ENCODE measurements around the gene CGRRF1.
A peak's percentile ranks its signal among the peaks of the same experiment; 100 is the strongest.

Gene CGRRF1

DNA sequence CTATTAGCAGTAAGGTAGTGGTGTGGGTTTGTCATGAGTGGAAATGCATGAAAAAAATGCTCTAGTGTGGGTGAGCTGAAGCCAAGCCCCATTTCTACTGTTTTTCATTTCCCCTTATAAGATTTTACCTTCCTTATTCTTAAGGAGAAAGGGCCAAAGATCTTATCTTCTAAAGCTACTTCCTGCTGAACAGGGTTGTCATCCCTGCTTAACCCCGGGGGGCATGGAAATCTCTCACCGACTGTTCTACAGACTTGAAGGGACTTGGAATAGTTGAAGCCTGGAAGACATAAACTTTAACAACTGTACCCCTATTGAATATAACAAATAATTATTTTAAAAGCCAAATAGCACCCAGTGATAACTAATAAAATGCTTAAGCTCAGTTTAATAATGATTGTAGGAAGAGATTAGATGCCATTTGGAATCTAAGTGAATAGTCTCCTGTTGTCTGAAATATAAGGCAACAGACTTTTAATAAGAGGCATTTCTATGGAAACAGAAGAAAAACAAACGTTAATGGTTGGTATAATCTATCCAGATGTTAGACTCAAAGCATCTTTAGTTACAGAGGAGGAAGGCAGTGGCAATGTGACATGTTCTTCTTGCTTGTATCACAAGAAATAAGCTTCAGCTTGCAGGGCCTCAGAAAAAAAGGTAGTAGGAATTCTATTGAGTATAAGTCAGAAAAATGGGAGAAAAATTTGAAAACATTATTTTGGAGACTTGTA, 19.1 kb upstream of the CGRRF1 start:
- no peak for TF ChIP-seq ZNF366 (tag by site-specific recombination; conservative IDR thresholded peaks at IDR 0.05)
- TF ChIP-seq, protein P1, sequence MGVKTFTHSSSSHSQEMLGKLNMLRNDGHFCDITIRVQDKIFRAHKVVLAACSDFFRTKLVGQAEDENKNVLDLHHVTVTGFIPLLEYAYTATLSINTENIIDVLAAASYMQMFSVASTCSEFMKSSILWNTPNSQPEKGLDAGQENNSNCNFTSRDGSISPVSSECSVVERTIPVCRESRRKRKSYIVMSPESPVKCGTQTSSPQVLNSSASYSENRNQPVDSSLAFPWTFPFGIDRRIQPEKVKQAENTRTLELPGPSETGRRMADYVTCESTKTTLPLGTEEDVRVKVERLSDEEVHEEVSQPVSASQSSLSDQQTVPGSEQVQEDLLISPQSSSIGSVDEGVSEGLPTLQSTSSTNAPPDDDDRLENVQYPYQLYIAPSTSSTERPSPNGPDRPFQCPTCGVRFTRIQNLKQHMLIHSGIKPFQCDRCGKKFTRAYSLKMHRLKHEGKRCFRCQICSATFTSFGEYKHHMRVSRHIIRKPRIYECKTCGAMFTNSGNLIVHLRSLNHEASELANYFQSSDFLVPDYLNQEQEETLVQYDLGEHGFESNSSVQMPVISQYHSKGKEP (tag by site-specific recombination; IDR thresholded peaks at IDR 0.05) = no peak
- no peak for TF ChIP-seq HOXC10 (CRISPR knock-in tag; IDR thresholded peaks at IDR 0.05)
- TF ChIP-seq ZNF37A (tag by site-specific recombination; IDR thresholded peaks at IDR 0.05) = no peak
- TF ChIP-seq ZNF837 (tag by site-specific recombination; IDR thresholded peaks at IDR 0.05) = no peak
- TF ChIP-seq SCRT2 (tag by site-specific recombination; IDR thresholded peaks at IDR 0.05) = no peak
- TF ChIP-seq, protein P2, sequence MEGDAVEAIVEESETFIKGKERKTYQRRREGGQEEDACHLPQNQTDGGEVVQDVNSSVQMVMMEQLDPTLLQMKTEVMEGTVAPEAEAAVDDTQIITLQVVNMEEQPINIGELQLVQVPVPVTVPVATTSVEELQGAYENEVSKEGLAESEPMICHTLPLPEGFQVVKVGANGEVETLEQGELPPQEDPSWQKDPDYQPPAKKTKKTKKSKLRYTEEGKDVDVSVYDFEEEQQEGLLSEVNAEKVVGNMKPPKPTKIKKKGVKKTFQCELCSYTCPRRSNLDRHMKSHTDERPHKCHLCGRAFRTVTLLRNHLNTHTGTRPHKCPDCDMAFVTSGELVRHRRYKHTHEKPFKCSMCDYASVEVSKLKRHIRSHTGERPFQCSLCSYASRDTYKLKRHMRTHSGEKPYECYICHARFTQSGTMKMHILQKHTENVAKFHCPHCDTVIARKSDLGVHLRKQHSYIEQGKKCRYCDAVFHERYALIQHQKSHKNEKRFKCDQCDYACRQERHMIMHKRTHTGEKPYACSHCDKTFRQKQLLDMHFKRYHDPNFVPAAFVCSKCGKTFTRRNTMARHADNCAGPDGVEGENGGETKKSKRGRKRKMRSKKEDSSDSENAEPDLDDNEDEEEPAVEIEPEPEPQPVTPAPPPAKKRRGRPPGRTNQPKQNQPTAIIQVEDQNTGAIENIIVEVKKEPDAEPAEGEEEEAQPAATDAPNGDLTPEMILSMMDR (tag by site-specific recombination; IDR thresholded peaks at IDR 0.05) = no peak
- no peak for TF ChIP-seq ZNF302 (tag by site-specific recombination; IDR thresholded peaks at IDR 0.05; ENCODE audit: low read depth)
- no peak overlapping the region for H3K4me3 ChIP-seq (ENCODE audit: low read depth, low read length)
- H3K36me3 ChIP-seq (ENCODE audit: control insufficient read depth in 2 of 2, insufficient read depth in 1 of 2, low read length in 2 of 2) = no peaks in the 10 kb centered on the region; a peak in 1 of 3 replicates
- ChIA-PET POLR2A (no interaction called here), CTCF (interaction anchor here (0.7 to 1.3 kb wide), 2 partner anchors 12 to 124 kb away, joined by 3 to 4 read pairs; no protein-coding TSS in a partner anchor)
- H3K9me3 ChIP-seq (ENCODE audit: control insufficient read depth, insufficient read depth, low read depth, low read length) = no peaks in the 10 kb centered on the region
- no peak overlapping the region for H3K27ac ChIP-seq (ENCODE audit: extremely low read depth, low read depth, low read length)
- H3K4me1 ChIP-seq (ENCODE audit: control insufficient read depth, insufficient read depth, low read length) = peaks cover 13% of the 10 kb centered on the region

DNA sequence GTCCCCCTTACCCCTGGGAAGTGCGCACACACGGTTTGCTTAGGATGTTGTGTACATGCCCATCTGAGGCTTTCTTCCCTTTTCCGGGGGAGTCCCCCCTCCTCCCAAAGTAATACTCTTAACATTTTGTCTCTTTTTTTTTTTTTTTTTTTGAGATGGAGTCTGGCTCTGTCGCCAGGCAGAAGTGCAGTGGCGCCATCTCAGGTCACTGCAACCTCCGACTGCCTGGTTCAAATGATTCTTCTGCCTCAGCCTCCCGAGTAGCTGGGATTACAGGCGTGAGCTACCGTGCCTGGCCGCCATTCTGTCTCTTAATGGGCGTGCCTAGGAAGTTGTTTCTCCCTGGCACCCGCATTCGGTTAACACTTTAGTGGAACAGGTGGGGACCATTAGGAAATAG, 16.4 kb upstream of the CGRRF1 start:
- H3K4me3 ChIP-seq (ENCODE audit: low read depth, low read length) = no peak overlapping the region
- CTCF ChIA-PET = interaction anchor here (0.6 to 1.5 kb wide), 4 partner anchors 11 to 52 kb away, joined by 3 to 7 read pairs (median 4); partner anchors contain the start of genes CGRRF1 and CNIH1
- TF ChIP-seq, protein P2 (tag by site-specific recombination; IDR thresholded peaks at IDR 0.05) = 0 out of 2 replicates have a peak, but pooled peaks have one; percentile 17
- TF ChIP-seq, protein P3, sequence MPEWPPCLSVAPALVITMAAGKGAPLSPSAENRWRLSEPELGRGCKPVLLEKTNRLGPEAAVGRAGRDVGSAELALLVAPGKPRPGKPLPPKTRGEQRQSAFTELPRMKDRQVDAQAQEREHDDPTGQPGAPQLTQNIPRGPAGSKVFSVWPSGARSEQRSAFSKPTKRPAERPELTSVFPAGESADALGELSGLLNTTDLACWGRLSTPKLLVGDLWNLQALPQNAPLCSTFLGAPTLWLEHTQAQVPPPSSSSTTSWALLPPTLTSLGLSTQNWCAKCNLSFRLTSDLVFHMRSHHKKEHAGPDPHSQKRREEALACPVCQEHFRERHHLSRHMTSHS (tag by site-specific recombination; IDR thresholded peaks at IDR 0.05) = no peak
- no peak for TF ChIP-seq KLF10 (tag by site-specific recombination; IDR thresholded peaks at IDR 0.05)
- no peak for TF ChIP-seq ZNF221 (tag by site-specific recombination; IDR thresholded peaks at IDR 0.05; ENCODE audit: borderline replicate concordance)
- TF ChIP-seq, protein P4, sequence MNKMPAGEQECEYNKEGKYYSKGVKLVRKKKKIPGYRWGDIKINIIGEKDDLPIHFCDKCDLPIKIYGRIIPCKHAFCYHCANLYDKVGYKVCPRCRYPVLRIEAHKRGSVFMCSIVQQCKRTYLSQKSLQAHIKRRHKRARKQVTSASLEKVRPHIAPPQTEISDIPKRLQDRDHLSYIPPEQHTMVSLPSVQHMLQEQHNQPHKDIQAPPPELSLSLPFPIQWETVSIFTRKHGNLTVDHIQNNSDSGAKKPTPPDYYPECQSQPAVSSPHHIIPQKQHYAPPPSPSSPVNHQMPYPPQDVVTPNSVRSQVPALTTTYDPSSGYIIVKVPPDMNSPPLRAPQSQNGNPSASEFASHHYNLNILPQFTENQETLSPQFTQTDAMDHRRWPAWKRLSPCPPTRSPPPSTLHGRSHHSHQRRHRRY (tag by site-specific recombination; IDR thresholded peaks at IDR 0.05) = no peak
- TF ChIP-seq OSR2 (tag by site-specific recombination; IDR thresholded peaks at IDR 0.05) = 0 out of 2 replicates have a peak, but pooled peaks have one; percentile 14
- no peak for TF ChIP-seq ZNF785 (tag by site-specific recombination; IDR thresholded peaks at IDR 0.05)
- TF ChIP-seq ZNF335 (tag by site-specific recombination; conservative IDR thresholded peaks at IDR 0.05) = 0 out of 2 replicates have a peak, but pooled peaks have one; percentile 9
- TF ChIP-seq YY2 (tag by site-specific recombination; IDR thresholded peaks at IDR 0.05) = no peak
- TF ChIP-seq ZNF350 (tag by site-specific recombination; IDR thresholded peaks at IDR 0.05) = no peak
- TF ChIP-seq, protein P5, sequence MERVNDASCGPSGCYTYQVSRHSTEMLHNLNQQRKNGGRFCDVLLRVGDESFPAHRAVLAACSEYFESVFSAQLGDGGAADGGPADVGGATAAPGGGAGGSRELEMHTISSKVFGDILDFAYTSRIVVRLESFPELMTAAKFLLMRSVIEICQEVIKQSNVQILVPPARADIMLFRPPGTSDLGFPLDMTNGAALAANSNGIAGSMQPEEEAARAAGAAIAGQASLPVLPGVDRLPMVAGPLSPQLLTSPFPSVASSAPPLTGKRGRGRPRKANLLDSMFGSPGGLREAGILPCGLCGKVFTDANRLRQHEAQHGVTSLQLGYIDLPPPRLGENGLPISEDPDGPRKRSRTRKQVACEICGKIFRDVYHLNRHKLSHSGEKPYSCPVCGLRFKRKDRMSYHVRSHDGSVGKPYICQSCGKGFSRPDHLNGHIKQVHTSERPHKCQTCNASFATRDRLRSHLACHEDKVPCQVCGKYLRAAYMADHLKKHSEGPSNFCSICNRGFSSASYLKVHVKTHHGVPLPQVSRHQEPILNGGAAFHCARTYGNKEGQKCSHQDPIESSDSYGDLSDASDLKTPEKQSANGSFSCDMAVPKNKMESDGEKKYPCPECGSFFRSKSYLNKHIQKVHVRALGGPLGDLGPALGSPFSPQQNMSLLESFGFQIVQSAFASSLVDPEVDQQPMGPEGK (tag by site-specific recombination; IDR thresholded peaks at IDR 0.05) = no peak
- no peak for TF ChIP-seq SALL2 (tag by site-specific recombination; IDR thresholded peaks at IDR 0.05; ENCODE audit: borderline replicate concordance)
- no peak for TF ChIP-seq HOXA7 (CRISPR knock-in tag; IDR thresholded peaks at IDR 0.05; ENCODE audit: borderline replicate concordance)
- no peak for TF ChIP-seq ZBTB1 (tag by site-specific recombination; IDR thresholded peaks at IDR 0.05)
- no peak for TF ChIP-seq ZNF341 (tag by site-specific recombination; IDR thresholded peaks at IDR 0.05; ENCODE audit: low read depth)
- TF ChIP-seq ZFHX2 (tag by site-specific recombination; conservative IDR thresholded peaks at IDR 0.05) = no peak
- no peak for TF ChIP-seq ZNF521 (tag by site-specific recombination; IDR thresholded peaks at IDR 0.05)

More for the DNA sequence above, 16.4 kb upstream of the CGRRF1 start:
- H3K36me3 ChIP-seq (ENCODE audit: control insufficient read depth in 2 of 2, insufficient read depth in 1 of 2, low read length in 2 of 2) = no peaks in the 10 kb centered on the region
- POLR2A ChIA-PET = interaction anchor here (2.2 kb wide), 1 partner anchor 16 kb away, joined by 6 read pairs; the partner anchor contains the start of gene CGRRF1
- peaks cover 13% of the 10 kb centered on the region for H3K4me1 ChIP-seq (ENCODE audit: control insufficient read depth, insufficient read depth, low read length)
- no peak overlapping the region for H3K27ac ChIP-seq (ENCODE audit: extremely low read depth, low read depth, low read length)
- H3K9me3 ChIP-seq (ENCODE audit: control insufficient read depth, insufficient read depth, low read depth, low read length) = no peaks in the 10 kb centered on the region
